Measurements from ENCODE around the gene TCERG1L.
"Not testable (repeated sequence)": the region's sequence is repeated elsewhere in the genome, so short reads cannot be mapped to it uniquely, and the experiment has no call there.

Gene TCERG1L

DNA sequence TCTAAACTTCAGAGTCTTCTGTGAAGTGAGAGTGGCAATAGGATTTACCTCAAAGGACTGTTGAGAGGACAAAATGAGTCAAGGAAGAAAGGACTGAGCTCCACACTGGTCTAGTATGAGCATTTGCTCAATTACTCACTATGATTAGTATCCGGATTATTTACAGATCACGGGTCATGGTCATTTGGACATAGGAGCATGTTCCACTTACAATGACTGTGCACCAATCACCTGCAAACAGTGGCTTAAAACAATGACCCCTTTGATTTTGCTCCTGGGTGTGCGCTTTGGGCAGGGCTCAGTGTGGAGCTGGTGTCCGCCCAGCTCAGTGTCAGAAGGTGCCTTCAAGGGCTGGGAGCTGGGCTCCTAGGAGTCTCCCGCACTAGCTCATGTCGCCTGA lies 225.4 kb downstream of the TCERG1L start:
- no peak for DNase-seq (ENCODE audit: low read depth in 3 of 3)

- no peak for DNase-seq (ENCODE audit: low read depth in 3 of 3)
Observed at GRCh38 chr10:131085091-131085860, 226.2 kb downstream of the TCERG1L start.

DNA sequence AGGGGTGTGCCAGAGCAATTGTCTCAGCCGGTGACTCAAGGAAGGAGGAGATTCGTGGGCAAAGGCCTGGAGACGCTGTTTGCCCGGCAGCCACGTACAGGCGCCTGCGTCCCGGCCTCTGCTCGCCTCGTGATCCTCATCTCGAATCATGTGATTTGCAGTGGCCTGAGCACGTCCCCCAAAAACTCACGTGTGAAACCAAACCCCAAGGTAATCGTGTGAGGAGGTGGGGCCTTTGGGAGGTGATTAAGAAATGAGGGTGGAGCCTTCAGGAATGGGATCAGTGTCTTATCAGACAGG lies 226.8 kb downstream of the TCERG1L start:
- DNase-seq (ENCODE audit: low read depth in 3 of 3): no peak

DNA sequence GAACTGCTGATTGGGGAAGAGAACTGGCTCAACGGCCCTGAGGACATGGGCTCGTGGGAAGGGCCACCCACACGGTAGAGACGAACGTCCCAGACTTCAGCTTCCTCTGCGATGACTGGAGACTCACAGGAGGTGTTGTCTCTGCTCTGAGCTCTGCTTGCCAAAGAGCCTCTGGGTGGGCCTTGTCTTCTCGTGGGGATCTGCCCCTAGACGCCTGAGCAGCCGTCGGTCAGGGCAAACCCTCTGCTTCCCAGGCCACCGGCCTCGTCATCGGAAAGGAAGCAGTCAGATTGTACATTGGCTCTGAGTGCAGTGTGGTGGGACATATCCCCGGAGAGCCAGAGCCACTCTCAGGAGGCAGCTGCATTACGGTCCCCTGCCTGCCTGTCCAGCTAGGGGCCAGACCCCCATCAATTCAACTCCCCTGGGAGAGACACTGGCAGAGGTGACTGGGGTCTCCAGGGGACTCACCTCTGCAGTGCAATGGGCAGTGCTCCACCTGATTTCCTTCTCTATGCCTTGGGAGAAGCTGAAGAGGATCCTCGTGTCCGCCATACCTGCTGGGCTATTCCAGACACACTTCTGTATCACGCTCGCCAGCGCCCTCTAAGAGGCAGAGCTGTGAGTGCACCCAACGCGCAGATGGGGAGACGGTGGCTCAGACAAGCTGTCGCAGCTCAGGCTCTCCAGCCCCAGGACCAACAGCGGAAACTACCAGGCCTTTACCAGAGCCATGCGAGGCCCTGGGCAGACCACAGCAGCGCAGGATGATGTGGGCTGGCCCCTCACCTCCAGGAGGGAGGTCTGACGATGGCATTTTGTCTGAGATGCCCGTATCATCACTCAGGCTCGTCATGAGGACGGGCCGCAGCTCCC lies 227.4 kb downstream of the TCERG1L start:
- no peak for DNase-seq (ENCODE audit: low read depth in 3 of 3)

GRCh38 chr10:131082991-131083481 lies 228.5 kb downstream of the TCERG1L start:
- no peak for DNase-seq (ENCODE audit: low read depth in 3 of 3)

DNA sequence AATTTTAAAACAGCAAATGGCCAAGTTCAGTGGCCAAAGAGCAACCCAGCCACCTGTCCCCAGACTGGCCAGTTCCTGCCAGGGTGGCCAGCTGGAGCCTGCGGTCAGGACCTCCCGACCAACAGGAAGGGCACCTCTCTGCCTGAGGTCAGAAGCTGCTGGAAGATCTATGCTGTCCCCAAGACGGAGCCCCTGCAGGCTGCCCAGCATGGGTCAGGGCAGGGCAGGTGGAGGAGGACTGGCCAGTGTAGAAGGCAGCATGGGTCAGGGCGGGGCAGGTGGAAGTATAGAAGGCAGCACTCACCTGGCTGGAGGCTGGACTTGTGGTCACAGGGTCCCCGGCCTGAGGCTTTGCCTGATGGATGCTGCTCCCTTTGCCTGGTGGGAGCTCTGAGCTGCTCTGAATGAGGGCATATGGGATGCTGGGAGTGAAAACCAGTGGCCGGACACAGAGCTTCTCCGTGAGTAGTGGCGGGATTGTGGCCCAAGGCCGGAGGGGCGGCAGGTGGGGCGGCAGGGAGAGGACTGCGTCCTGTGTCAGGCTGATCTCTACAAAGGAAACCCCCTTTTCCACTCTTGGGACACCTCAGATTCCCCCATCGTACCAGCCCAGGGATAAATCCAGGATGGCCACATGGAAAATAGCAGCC lies 229.2 kb downstream of the TCERG1L start:
- no peak for DNase-seq (ENCODE audit: low read depth in 3 of 3)

DNA sequence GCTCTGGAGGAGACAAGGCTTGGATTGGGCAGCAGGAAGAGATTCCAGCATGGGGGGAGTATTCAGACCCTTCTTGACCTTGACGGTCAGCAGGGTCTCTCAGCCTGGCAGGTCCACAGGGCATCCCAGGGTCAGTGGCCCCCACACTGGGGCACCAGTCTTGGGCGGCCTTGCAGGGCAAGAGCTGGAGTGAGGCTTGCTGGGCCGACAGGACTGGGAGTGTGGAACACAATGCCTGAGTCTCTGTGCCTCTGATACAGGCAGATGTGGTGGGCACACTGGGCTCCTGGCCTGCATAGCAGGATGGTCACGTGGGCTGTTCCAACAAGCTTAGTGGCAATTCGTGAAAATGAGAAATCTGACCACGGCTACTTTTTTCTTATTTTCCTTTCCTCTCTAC lies 229.7 kb downstream of the TCERG1L start:
- no peak for DNase-seq (ENCODE audit: low read depth in 3 of 3)

DNA sequence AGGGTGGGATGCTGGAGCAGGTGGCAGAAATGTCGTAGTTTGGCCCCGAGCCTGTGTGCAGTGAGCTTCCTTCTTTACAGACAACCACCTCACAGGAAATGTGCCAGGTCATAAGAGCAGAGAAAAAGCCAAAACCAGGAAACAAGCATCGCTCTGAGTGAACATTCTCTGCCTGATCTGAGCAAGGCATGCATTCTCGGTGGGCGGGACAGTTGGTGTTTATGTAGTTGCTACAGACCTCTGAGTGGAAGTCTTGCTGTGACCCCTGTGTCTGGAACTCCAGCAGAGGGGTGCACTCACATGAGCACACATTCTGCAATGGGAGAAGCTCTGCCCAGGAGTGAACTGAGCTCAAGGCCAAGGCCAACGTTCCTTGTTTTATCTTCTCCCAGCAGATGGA lies 230.1 kb downstream of the TCERG1L start:
- no peak for DNase-seq (ENCODE audit: low read depth in 3 of 3)

- DNase-seq (ENCODE audit: low read depth in 3 of 3): no peak
Observed at GRCh38 chr10:131080571-131080970, 230.9 kb downstream of the TCERG1L start.

- no peak for DNase-seq (ENCODE audit: low read depth in 3 of 3)
Observed at GRCh38 chr10:131079314-131079713, 232.2 kb downstream of the TCERG1L start.

DNA sequence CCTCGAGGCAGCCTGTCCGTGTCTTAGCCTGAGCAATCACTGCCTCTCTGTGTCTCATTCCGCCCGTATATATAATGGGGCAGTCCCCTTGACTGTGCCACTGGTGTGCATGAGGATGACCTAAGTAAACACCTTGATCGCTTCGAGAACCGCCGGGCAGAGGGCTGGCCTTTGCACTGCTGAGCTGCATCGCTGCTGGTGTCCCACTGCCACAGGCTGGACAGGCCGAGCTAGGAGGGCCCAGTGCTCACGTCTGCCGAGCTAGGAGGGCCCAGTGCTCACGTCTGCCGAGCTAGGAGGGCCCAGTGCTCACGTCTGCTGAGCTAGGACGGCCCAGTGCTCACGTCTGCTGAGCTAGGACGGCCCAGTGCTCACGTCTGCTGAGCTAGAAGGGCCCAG lies 232.6 kb downstream of the TCERG1L start:
- not testable (repeated sequence) for DNase-seq (ENCODE audit: low read depth in 3 of 3)

- DNase-seq (ENCODE audit: low read depth in 3 of 3): no peak
Observed at GRCh38 chr10:131078131-131078881, 233.2 kb downstream of the TCERG1L start.

DNA sequence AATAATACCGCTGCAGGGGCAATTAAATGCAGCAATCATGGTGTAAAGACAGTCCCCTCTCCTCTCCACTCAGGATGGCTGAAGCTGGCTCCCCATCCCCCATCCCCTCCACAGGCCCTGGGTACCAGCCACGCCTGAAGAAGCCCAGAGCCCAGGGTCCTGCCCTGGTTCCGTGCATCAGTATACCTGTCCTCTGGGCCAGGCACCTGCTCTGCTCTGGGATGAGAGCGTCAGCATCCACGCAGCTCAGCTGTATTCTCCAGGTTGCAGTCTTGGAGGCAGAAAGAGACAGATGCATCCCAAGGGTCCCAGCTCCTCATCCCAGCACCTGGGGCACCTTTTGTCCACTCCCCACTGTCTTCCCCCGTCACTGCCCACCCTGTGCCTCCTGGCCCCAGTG lies 233.8 kb downstream of the TCERG1L start:
- no peak for DNase-seq (ENCODE audit: low read depth in 3 of 3)

GRCh38 chr10:131077031-131077430 lies 234.5 kb downstream of the TCERG1L start:
- DNase-seq (ENCODE audit: low read depth in 3 of 3): no peak

DNA sequence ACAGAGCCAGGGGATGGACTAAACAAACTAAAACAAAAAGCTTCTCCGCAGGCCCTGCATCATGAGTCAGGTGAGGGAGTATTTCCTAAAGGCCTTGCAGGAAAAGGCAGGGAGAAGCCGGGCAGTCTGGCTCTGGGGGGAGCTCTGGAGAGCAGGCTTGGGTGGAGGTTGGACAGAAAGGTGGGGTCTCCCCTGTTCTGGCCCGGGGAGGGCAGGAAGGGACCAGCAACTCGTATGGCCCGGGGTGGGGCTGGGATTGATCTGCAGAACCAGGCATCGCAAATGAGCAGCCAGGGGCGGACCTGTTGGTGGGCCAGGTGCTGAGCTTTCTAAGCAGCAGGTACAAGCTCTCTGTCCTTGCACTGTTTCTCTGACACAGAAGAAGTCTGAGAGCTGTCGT lies 235.2 kb downstream of the TCERG1L start:
- no peak for DNase-seq (ENCODE audit: low read depth in 3 of 3)

- DNase-seq (ENCODE audit: low read depth in 3 of 3): no peak
Observed at GRCh38 chr10:131075218-131075770, 236.2 kb downstream of the TCERG1L start.

- no peak for DNase-seq (ENCODE audit: low read depth in 3 of 3)
Observed at GRCh38 chr10:131074682-131075081, 236.8 kb downstream of the TCERG1L start.

- no peak for DNase-seq (ENCODE audit: low read depth in 3 of 3)
Observed at GRCh38 chr10:131073469-131074035, 238.0 kb downstream of the TCERG1L start.

DNA sequence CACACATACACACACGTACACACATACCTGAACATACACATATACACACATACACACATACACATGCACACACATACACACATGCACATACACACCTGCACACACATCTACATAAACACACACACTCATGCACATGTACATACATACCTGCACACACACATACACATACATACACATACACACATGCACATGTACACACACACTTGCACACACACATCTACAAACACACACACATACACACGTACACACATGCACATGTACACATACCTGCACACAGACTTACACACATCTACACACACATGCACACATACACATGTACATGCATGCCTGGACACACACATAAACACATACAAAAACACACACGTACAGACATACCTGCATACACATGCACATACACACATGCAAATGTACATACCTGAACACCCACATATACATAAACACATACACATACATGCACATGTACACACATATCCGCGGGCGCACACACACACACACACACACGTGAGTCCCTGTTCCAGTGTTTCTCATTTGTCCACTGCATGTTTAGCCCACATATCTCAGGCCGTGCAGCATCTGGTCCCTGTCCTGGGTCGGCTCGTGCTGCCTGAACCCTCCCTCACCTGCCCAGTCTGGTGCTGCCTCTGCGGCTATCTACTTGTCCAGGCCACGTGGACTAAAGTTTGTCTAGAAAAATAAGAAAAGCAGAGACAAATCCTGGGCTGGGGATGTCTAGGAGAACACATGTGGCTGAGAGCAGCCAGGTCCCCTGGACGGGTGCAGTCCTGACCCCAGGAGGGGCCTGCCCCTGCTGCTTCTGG lies 238.7 kb downstream of the TCERG1L start:
- no peak for DNase-seq (ENCODE audit: low read depth in 3 of 3)

DNA sequence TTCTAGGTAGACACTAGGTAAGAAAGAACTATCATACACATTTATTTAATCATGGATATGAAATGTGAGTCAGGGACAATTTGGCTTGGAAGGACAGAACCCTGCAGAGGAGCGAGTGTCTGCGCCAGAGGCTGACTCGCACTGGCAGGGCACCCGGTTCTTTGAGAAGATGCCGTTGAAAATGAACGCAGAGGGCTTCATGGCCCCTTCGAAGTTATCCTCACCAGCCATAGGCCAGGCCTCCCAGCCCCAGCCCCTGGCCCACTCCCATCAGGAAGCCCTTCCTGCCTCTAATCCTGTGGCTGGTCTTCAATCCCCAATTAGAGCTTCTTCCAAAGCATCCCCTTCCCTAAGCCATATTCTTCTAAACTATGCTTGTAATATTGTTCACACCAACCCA lies 239.8 kb downstream of the TCERG1L start:
- no peak for DNase-seq (ENCODE audit: low read depth in 3 of 3)

Measured in stimulated activated CD4-positive, alpha-beta T cell treated with anti-CD3 and anti-CD28 coated beads, TNF-alpha, amount 100 ng/mL, for 24 hours (primary cell).